GM18519 (cell line): ENCODE measurements around the gene OR2AT4.
"Not testable (repeated sequence)": the region's sequence is repeated elsewhere in the genome, so short reads cannot be mapped to it uniquely, and the experiment has no call there.

ENCODE experiments used
- ATAC-seq: cut with Tn5 transposase; IDR thresholded peaks from one replicate; pipeline ENCODE4 v1.9.1; 2021; ENCODE audit warnings: mild to moderate bottlenecking, moderate library complexity; ENCODE audit not compliant: unreplicated experiment, low FRiP score

Gene OR2AT4

DNA sequence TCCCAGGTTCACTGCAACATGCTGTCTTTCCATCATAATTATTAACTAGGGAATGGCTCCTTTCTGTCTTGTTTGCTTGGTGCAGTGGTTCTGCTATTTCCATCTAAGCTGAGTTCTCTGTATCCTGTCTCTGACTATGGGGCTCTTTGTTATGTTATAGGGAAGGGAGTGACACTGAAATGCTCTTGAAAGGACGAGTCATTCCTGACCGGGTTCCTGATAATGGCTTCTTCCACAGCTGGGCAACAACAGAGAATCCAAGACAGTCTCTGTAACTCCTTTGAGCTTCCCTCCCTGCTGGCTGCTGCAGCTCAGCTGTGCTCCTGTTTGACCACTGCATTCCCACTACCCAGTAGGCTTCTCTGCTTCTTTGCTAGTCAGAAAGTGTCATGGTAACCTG, 24.1 kb downstream of the OR2AT4 start:
- no peak for ATAC-seq

DNA sequence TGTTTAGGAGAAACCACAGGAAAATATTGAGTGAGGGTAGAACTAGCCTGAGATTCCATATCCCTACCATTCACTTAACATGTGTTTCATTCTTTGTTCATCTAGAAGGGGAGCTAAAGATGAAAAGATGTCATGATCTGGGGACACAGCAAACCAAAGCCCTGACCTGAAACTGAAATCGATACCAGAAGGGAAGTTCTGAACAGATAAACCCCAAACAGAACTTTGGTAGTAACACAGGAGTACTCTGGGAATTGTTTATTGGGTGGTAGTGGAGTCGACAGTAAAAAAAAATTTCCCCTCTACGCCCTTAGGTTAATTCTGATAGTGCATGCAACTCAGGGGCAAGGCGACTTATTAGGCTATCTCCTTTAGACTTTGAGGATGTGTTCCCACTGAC, 27.2 kb downstream of the OR2AT4 start:
- ATAC-seq, result no peak

DNA sequence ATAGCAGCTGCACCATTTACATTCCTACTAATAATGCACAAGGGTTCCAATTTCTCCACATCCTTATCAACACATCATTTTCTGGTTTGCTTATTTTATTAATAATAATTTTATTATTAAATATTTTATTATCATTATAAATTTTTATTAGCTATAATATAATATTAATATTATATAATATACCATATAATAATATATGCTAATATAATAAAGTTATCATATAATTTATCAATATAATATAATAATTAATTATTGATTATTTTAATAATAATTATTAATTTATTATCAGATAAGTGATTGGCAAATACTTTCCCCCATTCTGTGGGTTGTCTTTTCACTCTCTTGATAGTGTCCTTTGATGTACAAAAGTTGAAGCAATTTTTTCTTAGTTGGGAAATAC, 27.7 kb downstream of the OR2AT4 start:
- ATAC-seq, result no peak

DNA sequence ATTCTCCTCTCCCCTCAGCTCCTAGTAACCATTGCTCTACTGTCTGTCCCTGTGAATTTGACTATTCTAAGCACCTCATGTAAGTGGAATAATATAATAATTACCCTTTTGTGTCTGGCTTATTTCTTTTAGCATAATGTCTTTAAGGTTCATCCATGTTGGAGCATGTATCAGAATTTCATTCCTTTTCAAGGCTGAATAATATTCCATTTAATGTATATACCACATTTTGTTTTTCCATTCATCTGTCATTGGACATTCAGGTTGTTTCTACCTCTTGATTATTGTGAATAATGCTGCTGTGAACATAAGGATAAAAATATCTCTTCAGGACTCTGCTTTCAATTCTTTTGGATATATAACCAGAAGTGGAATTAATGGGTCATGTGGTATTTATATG, 28.1 kb downstream of the OR2AT4 start:
- no peak for ATAC-seq

DNA sequence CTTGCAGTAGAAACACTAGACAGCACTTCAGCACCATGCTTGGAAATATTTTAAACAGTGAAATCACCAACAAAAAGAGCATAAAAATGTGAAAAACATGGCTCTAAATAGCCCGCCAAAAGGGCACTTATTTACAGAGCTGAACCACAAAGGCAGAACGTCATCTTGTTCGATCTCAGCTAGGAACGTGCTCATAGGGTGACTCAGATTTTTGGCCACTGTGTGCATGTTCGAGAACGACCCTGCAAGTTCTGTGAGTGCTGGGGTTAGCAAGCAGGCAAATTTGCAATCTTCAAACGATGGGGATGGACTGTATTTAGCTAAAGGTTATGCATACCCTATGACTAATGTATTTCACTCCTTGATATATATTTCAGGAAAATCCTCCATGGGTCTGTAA, 30.6 kb downstream of the OR2AT4 start:
- ATAC-seq, result no peak

DNA sequence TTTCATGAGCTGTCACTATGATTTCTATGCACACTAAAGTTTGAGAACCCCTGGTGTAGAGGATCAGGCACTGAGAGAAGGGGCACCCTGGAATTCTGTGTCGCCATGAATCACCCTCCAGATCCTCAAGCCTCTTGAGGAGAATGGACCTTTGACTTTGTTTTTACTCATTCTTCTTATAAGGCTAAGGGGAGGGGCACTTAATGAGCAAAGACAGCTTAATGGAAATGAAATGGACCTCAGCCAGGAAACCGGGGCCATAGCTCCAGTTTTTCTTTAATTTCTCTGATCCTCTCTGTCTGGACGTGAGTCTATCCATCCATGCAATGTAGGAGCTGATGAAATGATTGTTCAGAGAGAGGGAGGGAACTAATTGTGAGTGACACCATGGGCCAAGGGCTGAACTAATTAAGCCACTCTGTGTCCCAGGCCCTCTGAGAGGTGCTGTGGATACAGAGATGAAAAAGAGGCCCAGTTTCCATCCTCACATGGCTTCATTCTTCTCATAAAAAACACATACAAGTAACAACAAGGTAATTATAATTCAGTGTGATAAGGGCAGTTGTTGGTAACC, 32.8 kb downstream of the OR2AT4 start:
- ATAC-seq, result no peak

DNA sequence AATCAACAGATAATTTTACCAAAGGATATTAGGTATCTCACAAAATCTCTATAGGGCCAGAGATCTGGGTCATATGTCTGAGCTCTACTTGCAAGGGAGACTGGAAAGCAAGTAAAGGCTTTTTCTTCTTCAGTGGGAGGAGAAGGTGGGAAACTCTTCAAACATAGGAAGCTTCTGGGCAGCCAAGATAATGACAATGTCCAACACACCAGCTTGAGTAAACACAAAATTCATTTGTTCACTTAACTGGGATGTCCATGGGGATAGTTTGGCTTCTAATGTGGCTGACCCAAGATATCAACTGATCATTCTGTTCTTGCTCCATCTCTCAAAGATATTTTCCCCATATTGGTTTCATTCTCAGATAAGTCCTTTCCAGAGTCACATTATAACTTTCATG, 37.4 kb downstream of the OR2AT4 start:
- no peak for ATAC-seq

DNA sequence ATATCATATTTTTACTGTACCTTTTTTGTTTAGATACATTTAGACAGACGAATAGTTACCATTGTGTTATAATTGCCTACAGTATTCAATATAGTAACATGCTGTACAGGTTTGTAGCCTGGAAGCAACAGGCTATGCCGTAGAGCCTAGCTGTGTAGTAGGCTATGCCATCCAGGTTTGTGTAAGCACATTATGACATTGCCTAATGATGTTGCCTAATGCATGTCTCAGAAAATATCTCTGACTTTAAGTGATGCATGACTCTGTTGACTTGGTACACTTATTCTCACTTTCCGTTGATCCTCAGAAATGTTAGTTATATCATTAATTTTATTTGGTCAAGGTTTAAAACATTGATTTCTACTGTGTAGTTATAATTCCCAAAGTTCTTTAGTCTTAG, 39.9 kb downstream of the OR2AT4 start:
- ATAC-seq, result no peak

DNA sequence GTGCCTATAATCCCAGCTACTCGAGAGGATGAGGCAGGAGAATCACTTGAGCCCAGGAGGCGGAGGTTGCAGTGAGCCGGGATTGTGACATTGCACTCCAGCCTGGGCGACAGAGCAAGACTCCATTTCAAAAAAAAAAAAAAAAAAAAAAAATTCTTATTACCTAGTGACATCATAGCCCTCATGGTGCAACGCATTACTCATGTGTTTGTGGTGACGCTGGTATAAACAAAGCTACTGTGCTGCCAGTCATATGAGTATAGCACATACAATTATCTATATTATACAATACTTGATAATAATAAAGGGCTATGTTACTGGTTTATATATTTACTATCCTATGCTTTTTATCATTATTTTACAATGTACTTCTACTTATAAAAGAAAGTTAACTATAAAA, 41.2 kb downstream of the OR2AT4 start:
- no peak for ATAC-seq

DNA sequence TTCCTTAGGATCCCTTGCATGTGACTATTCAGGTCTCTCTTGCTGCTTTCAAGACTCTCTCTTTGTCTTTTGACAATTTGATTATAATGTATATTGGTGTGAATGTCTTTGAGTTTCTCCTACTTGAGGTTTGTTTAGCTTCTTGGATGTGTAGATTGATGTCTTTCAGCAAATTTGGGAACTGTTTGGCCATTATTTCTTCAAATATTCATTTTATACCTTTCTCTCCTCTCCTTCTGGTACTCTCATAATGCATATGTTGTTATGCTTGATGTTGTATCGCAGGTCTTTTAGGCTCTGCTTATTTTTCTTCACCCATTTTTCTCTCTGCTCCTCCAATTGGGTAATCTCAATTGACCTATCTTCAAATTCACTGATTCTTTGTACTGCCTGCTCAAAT, 44.2 kb downstream of the OR2AT4 start:
- no peak for ATAC-seq

DNA sequence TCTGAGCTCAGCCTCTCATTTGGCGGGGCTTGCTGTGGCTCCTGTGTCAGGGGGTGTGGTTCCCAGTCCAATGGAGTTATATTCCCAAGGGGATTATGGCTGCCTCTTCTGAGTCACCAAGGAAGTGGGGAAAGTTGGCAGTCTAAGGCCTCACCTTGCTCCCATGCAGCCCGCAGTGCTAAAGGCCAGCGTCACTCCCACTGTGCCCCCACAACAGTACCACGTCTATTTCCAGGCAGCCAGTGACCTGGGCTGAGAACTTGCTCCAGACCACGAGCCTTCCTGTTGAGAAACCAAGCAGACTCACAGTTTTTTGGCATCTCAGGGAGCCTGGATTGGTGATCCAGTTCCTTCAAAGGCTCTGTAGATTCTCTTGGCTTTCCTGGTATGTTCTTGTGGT, 45.6 kb downstream of the OR2AT4 start:
- no peak for ATAC-seq

DNA sequence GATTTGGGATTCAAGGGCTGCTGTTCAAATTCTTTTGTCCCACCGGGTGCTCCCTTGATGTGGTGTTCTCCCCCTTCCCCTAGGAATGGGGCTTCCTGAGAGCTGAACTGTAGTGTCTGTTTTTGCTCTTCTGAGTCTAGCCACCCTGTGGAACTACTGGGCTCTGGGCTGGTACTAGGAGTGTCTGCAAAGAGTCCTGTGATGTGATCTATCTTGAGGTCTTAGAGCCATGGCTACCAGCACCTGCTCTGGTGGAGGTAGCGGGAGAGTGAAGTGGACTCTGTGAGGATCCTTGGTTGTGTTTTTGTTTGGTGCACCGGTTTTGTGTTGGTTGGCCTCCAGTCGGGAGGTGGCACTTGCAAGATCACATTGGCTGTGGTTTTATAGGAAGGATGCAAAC, 46.2 kb downstream of the OR2AT4 start:
- ATAC-seq, result no peak

DNA sequence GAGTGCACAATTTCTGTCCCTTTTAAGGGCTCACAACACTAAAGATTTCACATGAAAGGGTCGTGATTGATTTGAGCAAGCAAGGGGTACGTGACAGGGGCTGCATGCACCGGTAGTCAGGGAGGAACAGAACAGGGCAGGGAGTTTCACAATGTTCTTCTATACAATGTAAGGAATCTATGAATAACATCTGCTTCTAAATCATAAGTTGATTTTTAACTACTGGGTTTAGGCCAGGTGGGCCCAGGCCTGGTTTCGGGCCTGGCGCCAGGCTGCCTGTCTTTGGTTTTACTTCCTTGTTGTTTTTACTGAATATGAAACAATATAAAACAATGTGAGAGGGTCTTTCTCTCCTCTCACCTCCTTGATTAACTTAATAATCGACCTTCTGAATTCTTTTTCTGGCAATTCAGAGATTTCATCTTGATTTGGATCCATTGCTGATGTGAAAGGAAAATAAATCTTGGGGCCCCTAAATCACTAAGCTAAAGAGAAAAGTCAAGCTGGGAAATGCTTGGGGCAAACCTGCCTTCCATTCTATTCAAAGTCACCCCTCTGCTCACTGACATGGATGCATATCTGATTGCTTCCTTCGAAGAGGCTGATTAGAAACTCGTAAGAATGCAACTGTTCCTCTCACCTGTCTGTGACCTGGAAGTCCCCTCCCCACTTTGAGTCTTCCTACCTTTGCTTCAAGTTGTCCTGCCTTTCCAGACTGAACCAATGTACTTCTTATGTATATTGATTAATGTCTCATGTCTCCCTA, 47.0 kb downstream of the OR2AT4 start:
- not testable (repeated sequence) for ATAC-seq

DNA sequence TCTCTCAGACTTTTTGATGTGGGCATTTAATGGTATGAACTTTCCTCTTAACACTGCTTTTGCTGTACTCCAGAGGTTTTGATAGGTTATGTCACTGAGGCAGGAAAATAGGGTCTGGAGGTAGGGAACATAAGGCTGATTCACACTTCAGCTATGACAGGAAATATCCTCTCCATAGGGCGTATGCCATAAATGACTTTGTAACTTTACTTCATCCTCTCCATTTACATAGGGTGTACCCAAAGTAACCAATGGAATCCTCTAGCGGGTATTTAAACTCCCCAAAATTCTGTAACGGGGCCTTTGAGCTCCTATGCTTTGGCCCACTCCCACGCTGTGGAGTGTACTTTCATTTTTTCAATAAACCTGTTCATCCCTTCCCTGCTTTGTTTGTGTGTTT, 49.5 kb downstream of the OR2AT4 start:
- ATAC-seq, result no peak

DNA sequence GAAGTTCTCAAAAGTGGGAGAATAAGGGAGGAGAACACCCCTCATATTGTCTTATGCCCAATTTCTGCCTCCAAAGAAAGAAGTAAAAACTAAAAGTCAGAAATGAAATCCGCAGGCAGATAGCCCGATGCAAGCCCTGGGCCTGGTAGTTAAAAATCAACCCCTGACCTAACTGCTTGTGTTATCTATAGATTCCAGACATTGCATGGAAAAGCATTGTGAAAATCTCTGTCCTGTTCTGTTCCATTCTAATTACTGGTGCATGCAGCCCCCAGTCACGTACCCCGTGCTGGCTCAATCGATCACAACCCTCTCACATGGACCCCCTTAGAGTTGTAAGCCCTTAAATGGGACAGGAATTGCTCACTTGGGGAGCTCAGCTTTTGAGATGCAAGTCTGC, 50.0 kb downstream of the OR2AT4 start:
- not testable (repeated sequence) for ATAC-seq

DNA sequence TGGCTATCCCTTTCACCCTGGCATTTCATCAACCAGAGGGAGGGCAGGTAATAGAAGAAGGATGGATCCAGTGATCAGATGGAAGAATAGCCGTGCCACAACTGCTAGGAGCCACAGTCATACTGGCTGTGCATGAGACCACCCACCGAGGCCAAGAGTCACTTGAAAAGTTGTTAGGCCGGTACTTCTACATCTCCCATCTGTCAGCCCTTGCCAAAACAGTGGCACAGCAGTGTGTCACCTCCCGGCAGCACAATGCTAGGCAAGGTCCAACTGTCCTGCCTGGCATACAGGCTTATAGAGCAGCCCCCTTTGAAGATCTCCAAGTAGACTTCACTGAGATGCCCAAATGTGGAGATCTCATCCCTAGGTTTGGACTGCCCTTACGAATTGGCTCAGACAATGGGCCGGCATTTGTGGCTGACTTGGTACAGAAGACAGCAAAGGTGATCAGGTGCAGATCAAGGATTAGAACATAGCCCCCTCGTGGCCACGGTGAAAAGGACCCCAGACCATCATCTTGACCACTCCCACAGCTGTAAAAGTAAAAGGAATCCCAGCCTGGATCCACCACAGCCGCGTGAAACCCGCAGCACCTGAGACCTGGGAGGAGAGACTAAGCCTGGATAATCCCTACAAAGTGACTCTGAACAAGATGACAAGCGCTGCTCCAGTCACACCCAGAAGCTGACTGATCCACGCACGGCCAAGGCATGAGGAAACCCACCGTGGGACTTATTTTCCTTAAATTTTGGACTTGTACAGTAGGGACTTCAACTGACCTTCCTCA, 52.1 kb downstream of the OR2AT4 start:
- not testable (repeated sequence) for ATAC-seq

DNA sequence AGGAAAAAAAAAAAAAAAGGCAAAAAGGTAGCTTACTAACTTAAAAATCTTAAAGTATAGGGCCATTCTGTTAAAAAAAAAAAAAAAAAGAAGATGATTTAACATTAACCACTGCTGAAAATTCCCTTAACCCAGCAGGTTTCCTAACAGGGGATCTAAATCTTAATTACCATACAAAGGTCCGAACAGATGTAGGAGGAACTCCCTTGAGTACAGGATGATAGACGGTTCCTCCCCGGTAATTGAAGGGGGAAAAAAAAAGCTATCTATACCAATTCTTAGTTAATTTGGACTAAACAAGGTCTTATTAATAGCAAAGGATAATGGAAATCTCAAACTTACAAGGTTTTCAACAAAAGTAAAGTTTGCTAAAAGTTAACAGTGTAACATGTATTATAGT, 54.9 kb downstream of the OR2AT4 start:
- not testable (repeated sequence) for ATAC-seq

DNA sequence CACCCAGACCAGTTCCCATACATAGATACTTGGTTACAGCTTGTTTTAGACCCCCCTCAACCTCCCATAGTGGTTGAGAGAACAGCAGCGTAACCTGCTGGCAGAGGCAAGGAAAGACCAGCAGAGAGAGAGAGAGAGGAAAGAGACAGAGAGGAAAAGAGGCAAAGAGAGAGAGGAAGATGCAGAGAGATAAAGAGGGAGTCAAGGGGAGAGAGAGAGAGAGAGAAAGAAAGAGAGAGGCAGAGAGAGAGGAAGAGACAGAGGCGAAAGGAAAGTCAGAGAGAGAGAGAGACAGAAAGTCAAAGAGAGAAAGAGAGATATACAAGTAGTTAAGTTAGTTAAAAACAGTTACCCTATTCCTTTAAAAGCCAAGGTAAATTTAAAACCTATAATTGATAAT, 55.4 kb downstream of the OR2AT4 start:
- no peak for ATAC-seq

DNA sequence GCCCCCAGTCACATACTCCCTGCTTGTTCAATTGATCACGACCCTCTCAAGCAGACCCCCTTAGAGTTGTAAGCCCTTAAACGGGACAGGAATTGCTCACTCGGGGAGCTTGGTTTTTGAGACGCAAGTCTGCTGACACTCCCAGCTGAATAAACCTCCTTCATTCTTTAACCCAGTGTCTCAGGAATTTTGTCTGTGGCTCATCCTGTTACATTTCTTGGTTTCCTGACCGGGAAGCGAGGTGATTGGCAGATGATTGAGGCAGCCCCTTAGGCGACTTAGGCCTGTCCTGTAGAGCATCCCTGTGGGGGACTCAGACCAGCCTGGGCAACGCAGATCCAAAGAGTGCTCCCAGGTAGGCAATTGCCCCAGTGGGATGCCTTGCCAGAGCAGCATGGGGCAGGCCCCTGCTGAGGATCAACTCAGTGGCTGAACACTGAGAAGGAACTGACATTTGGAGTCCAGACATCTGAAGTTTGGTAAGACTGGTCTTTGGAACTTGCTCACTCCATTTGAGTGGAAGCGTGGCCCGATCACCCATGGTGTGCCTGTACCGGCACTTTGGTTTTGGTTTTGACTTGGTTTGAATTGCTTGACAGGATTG, 56.4 kb downstream of the OR2AT4 start:
- ATAC-seq, result no peak

DNA sequence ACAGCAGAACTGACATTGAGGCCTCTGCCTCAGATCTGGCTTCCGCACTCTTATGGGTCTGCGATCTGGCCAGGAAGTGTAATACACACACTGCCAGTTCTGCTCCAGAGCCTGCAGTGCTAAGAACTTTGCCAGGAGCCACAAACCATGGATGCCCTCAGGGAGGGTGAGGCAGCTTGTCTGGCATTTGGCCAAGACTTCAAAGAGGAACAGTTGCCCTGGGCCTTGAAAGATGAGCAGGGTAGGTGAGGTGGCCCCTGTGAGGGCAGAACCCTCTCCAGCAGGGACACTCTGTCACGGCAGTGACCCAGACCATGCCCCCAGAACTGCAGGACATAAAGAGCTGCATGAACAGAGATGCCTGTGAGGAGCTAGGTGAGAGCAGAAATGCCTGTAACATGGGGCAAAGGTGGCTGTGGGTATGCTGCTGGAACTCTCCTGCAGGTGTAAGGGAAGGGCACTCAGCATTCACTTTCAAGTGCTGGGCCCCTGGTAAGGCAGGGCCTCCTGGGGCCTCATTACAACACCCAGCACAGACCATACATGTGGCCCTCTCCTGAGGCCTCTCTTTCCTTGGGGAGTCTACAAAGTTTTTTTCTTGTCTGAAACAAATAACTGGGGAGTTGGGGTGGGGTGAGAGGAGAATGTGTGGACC, 60.6 kb downstream of the OR2AT4 start:
- no peak for ATAC-seq

DNA sequence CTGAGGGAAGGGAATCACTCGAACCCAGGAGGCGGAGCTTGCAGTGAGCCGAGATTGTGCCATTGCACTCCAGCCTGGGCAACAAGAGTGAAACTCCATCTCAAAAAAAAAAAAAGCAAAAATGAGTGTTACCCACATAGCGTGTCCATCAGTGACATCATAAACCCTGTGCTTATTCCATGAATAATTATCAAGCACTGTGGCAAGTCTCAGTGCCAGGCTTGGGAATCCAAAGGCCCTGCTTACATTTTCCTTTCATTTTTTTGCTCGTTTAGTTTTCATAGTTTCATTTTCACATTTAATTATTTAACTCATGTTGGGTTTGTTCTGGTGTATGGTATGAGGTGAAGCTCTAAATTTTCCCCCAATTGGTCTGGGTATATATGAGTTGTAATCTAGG, 61.4 kb downstream of the OR2AT4 start:
- no peak for ATAC-seq
